NCI-H226 (cell line): ENCODE results near the gene PKM.
A peak's percentile ranks its signal among the peaks of the same experiment; 100 is the strongest.

ENCODE experiments used
- DNase-seq: peaks from one replicate; pipeline ENCODE4 v3.0.0-alpha.2; 2015

Gene PKM

DNA sequence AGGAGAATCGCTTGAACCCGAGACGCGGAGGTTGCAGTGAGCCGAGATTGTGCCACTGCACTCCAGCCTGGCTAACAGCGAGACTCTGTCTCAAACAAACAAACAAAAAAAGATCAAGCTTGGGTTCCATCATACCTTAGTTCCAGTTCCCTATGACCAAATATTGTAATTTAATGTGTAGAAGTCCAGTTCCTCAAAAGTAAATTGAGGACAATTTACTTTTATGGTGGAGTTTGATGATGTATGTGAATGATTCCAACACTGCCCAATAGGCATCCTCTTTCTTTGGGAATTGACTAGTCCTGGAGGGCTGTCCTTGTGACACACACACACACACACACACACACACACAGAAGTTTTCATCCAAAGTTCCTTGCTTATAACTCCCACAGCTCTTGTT is 2.8 kb upstream of the PKM start:
- DNase-seq: no peak

DNA sequence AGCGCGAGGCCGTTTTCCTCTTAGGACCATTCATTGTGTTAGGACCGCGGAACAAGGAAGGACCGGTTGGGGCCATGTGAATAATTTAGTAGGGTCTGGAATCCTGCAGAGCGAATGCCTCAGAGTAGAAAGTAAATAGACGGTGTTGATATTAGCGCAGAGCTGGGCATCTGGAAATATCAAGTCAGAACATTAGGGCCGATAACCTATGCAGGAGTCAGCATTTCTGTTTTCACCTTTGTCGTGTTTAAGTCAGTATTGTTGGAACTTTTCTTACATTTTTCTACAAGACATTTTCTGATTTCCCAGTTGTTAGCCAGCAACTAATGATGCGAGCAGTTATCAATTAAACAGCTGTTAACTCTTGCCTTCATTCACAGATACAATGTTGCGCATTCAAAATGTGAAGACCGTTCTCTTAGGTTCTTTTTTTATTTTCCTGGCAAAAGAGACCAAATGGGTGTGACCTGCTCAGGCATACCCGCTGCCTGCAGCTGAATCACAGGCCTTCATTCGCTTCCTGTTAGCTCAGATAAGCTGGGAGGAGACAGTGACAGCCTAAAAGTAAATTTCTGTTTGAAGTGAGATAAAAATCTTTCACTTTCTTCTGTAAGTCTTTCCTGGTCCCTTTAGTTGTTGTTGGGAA is 966 bp upstream of the PKM start:
- peak; percentile 85 for DNase-seq

DNA sequence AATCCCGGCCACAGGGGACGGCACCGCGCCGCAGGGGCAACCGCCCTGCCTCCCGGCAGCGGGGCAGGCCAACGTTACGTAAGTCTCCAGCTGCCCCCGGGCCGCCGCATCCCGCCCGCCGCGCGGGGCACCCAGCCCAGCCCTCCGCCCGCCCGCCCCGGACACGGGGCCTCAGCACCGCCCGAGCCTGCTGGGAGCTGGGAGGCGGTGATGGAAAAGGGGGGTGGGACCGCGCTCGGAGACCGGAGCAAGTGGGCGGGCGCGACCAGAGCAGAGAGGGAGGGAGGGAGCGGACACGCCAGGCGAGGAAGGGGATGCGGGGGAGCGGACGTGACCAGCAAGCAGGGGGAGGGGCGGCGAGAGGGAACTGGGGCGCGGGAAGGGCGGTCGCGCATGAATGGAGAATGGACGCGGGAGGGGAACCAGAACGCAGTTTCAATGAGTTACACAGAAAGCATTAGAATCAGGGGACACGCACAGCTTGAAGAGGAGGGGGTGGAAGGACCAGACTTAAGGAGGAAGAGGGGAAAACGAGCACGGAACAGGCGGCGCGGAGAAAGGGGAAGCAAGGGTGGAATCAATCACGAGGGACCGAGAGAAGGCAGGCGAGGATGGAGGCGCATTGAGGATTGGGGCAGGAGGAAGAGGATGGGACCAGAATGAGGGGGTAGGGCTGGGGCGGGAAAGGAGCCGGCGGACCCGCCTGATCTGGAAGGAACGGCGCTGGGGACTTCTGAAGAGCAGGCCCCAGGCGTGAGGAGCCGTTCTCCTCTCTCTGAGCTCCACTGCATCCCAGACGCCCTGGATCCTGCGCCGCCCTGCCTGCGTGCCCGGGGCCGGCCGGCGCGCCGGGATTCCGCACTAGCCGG is 559 bp downstream of the PKM start:
- DNase-seq: peak; percentile 94

DNA sequence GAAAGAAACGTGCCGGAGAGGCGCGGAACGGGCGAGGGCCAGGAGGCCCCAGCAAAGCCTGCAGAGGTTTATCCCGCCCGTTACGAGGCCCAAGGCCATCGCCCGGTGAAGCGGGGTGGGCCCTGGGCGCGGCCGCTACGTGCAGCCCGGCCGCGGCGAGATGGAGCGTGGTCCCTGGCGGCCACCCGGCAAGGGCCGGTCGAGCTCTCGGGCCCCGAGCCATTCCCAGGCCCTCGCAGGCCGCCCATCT is 1.1 kb downstream of the PKM start:
- no peak for DNase-seq

DNA sequence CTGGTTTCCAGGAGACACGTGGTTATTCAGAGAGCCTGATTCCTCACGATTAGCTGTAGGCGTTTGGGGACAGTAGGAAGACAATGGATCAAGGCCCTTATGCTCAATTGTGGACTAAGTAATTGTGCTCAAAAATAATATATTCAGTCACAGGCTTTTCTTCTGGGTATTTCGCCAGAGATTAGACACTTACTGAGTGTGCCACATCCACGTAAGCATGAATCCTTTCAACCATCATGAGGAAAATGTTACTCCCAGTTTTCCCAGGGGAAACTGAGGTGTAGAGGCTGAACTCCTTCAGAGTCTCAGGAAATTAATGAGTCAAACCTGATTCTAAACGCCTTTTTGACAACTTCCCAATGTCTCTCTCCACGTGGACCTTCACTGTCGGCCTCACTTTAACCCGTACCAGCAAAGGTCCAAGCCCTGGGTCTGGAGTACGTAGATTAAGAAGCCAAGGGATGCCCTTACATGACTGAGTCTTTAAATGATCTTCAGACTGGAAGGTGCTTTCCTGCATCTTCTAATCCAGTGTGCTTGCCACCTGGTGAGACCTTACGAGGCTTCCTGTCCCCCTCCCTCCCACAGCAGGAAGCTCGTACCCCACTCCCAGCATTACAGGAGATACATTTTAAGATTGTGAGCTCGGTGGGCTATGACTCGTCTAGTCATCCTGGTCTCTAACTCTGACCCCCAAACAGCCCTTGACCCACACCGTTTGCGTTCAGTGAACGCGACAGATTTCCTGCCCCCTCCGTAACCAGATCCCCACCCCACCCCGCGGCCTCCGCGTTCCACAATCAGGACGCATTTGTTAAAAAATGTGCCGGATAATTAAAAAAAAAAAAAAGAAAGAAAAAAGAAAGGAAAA is 1.7 kb downstream of the PKM start:
- DNase-seq: no peak

DNA sequence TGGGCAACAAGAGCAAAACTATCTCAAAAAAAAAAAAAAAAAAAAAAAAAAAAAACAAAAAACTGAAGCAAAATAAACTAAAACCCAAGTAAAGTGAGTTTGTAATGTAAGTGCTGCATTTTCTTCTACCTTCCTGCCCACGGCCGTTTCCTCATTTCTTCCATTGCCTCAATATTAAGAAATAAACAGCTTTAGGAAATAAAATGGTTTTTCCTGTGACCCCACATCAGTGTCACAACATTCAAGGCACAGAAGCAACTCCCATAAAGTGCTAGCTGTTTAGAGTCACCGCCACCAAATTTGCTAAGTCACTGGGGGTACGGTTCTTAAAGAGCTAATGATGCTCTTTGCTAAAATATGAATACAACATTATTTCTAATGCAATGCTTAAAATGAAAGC is 3.3 kb downstream of the PKM start:
- peak; percentile 1 for DNase-seq

DNA sequence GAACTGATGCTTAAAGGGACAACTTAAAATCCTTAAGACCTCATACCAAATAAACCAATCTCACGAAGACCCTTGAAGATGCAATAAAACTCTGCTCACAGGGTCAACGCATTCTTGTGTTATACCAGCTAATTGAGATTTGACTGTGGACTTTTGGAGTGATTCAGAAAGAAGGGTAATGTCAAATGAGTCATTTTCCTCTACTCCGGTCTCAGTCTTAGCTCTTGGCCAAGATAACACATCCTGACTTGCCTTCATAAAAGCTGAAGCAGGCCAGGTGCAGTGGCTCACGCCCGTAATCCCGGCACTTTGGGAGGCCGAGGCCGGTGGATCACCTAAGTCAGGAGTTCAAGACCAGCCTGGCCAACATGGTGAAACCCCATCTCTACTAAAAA is 3.8 kb downstream of the PKM start:
- DNase-seq: peak; percentile 89

DNA sequence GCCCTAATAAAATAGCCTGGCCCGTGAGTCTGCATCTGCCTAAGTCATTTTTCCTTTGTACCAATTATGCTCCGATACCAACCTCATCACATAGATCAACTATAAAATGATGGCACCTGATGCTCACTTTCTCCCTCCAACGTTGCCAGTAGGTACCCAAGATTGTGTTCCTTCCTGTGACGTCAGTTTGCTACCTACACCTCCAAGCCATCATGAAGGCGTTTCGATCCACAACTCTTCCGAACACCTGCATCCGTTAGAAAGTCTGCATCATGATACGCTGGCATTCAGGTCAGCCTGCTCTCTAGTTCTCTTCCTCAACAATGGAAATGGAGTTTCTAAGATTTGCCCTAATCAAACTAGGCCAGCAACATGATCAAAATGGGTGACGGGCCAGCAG is 7.7 kb downstream of the PKM start:
- DNase-seq: no peak

DNA sequence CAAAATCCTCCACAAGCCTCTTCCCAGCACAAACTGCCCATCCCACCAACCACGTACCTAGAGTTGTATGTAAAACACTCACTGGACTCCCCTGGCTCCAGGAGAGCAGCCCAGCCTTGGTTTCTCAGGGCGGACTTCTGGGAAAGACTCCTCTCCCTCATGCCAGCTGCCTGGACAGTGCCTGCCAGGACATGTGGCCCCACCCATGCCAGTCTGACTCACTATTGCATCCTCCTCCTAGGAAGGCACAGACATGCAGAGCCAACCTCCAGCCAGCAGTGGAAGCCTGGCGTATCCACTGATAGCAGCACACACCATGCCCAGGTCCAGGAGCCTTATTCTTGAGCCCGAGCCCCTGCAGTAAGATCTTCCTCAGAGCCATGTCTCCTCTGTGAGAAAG is 8.6 kb downstream of the PKM start:
- DNase-seq: peak; percentile 96

DNA sequence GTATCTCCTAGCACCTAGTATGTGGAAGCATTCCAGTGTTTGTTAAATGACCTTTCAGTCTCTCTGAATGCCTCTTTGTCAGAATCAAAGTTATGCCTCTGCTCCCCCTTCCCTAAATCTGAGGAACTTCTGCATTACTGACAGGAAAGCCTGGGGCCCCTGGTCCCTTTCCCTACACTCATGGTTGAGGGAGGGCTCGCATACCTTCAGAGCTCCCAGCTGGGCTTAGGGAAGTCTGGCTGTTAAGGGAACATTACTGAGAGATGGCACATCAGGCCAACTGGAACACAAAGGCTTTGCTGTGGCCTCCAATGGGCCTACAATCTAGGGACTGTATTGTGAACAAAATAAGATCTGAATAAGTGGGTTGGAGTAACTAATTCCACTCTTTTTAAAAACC is 10.3 kb downstream of the PKM start:
- no peak for DNase-seq

DNA sequence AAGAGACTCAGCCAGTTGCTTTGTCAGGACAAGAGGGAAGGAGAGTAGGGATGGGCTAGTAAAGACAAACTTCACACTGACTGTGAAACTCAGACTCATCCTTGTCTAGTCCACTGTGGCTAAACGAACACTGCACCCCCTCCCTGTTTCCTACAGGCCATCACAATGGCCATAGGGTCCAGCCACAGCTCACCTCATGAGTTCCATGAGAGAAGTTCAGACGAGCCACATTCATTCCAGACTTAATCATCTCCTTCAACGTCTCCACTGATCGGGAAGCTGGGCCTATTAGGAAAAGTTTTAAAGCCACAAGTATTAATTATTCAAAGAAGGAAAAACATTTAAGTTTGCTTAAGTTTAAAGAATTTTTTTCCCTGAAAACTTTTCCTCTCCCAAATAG is 13.8 kb downstream of the PKM start:
- no peak for DNase-seq

DNA sequence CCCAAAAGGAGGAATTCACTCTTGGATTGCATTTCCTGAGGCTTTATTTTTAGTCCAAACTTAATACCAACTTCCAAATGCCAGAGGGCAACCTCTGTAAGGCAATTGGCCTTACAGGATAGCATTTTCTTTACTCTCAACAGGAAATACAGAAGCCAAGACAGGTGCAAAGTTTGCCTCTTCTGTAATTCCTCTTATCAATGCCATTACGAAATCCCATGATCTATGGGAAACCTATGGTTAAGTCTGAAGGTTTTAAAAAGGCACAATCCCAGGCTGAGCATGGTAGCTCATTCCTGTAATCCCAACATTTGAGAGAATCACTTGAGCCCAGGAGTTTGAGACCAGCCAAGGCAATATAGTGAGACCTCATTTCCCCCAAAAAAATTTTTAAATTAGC is 14.9 kb downstream of the PKM start:
- DNase-seq: no peak

DNA sequence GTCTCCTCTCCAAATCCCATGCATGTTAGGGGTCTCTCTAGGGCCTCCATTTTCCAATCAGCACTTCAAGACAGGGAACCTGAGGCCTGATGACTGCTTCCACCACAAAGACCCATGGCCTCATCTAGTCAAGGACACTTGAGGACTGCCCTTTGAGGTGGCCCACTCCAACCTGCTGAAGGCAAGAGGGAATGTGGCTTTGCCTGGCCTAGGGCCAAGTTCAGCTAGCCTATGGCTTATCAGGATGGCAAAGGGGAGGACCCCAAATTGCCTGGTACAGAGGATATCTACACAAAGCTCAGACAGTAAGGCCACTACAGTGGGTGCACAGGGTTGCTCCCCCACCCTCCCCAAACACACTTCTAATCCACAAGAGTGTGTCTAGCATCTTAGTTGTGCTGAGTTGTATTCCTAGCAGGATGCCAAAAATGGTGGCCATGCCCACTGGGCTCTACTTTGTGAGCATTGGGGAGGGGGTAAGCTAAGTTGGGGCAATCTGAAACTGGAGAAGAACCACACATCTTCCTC is 23.4 kb downstream of the PKM start:
- DNase-seq: no peak

DNA sequence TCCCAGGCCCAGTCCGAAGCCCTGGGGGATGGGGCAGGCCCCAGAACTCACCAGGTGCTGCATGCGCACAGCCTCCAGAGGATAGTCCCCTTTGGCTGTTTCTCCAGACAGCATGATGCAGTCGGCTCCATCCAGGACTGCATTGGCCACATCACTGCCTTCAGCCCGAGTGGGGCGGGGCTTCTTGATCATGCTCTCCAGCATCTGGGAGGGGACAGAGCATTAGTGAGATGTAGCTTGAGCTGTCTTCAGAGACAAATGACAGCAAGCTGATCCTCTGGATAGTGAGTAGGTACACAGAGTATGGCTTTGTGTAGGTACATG is 24.4 kb downstream of the PKM start:
- DNase-seq: no peak

DNA sequence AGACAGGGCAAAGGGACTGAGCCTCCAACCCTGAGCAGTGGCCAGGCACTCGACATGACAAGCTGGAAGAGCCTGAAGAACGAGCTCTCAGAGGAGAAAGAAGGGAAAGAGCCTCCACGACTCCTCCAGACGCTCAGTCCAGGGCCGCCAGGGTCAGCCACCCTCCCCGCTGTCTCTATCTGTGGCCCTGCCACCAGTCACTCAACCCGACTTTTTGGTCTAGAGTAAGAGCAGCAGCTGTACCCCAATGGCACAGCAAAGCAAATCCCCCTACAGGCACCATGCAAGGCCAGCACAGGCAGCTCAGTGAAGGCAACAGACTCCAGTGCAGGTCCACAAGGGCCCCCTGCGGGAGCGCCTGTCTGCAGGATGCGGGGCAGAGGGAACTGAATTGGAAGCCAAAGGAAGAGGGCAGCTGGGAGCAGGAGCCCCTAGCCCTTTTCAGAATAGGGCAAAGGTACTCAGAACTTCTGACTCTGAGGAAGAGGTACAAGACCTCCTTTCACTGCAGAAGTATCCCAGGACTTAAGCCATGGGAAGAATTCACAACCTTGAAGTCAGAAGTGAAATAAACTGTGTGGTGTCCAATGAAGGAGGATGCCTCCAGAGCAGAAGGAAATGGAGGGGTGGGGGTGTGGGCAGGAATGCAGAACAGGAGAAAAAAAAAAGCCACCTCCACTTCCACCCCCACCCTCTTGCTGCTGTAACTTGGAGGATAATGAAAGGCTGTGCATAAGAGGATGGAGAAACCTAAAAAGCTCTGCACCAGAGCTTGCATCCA is 24.9 kb downstream of the PKM start:
- DNase-seq: no peak

DNA sequence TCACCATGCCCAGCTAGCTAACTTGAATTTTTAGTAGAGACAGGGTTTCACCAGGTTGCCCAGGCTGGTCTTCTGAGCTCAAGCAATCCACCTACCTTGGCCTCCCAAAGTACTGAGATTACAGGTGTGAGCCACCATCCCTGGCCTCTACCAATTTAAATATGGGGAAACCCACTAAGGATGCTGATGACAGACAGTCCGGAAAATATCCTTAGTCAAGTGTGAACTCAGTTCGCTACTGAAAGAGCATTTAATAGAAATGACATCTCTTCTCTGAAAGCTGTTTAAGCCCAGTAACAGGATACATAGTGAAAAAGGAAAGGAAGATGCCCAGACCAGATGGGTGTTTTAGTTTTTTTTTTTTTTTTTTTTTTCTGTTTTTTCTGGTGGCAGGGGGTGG is 25.7 kb downstream of the PKM start:
- no peak for DNase-seq

DNA sequence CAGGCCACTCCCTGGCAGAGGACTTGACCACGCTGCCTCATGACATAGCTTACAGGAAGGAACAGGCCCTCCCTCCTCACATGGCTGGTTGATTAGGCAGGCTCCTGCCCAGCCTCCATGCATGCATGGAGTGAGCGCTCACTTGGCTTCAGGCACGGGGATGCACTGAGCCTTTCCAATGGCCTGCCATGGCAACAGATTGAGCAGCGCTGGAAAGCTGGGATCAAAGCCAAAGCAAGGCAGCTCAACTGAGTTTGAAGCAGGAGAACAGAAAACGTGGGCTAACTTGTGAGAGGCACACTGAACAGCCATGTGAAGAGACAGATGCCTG is 27.5 kb downstream of the PKM start:
- peak; percentile 97 for DNase-seq

DNA sequence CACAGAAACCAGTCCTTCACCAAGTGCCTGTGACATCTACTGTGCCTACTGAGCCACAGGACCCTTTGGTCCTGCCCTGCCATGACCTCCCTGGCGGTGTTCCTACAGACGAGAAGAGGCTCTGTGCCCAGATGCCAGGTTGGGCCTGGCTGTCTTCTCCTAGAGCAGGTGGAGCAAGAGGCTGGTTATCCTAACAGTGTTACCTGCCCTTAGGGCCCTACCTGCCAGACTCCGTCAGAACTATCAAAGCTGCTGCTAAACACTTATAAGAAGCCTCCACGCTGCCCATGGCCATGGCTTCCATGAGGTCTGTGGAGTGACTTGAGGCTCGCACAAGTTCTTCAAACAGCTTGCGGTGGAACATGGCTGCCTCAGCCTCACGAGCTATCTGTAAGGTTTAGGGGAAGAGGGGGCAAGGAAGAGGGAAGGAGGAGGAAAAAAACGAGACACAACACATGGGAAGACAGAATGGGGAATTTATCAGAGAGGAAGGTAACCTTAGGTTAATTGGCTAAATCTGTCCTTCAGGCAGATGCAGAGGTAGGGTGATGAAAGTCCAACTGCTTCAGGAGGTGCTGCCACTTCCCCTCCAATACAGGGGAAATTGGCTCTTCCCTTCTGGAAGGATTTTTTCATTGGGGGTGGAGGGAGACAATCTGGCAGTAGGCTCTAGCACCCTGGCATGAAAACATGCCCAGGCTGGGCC is 28.0 kb downstream of the PKM start:
- DNase-seq: no peak

DNA sequence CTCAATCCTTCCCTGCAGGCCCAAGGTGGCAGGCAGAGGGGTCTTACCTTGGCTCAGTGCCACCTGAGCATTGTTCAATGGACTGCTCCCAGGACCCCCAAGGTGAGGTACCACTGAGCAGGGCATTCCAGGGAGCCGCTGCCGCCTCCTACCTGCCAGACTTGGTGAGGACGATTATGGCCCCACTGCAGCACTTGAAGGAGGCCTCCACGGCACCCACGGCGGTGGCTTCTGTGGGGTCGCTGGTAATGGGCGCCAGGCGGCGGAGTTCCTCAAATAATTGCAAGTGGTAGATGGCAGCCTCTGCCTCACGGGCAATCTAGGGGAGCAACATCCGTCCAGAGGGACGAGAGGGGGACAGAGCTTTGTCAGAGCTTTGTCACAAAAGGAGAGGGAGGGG is 28.7 kb downstream of the PKM start:
- DNase-seq: no peak

DNA sequence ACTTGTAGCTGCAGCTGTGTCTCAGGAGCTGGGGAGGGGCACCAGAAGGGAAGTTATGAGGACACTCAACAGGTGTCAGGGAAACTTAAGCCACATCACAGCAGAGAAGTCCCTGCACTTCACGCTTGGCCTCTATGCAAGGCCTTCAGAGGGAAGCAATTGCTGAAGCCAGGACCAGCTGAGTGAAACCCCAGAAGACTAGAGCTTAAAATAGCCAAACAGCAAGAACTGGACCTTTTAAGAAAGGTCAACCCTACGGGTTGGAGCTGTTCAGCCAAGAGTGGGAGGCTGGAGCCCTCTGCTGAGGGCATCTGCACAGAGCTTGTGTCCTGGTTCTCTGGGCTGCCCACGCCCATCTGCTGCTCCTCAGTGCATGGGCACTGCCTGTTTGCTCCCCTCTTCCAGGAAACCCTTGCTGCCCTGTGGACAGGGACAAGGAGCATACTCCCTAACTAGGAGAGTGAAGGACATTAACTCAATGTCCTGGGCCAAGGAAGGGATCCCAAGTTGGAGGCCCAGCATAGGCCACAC is 29.5 kb downstream of the PKM start:
- no peak for DNase-seq

DNA sequence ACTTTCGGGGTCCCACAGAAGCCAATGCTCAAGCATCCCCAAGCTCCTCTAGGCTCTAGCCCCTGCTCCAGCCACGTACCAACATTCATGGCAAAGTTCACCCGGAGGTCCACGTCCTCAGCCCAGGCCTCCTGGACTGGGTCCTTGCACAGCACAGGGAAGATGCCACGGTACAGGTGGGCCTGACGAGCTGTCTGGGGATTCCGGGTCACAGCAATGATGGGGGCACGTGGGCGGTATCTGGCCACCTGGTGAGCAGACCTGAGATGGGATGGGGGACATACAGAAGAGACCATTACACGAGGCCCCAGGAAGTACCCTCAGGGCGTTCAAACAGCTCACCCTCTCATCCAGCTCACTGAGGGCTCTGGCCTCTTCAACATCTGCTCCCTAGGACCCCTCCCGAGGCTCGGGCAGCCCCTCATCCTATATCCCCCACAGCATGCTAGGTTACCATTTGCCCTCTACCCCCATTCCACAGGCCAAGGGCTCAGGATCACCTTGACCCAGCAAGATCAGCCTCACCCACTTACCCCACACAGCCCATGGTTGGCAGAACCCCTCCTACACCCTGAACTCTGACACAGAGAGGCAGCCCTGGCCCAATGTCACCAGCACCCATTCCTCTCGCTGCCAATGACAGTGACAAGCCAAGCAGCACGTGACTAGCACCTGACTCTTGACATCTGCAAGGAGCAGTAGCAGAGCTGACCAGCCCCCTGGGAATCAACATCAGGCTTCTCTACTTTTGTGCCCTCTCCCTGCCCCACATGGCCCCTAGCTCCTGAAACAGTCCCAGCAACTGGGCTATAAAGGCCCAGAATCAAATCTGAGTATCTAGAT is 30.4 kb downstream of the PKM start:
- DNase-seq: no peak
